H1 (cell line): Measurements from ENCODE around the gene BEAN1. TPM values are rescaled to one million over a fixed set of nuclear protein-coding genes. Genes with fewer than 3 reads are reported as not detected.

Experiments
- CTCF ChIA-PET: fragments of 300-600 bp; sonication (Branson Sonifier 250); formaldehyde crosslinking; loops from one replicate; lab custom pipeline; 2021; ENCODE audit not compliant: partially characterized antibody; lab: Charles Lee
- POLR2A ChIA-PET: fragments of 300-600 bp; sonication (Branson Sonifier 250); formaldehyde crosslinking; loops from one replicate; lab custom pipeline; 2021; ENCODE audit warnings: inconsistent platforms; ENCODE audit not compliant: partially characterized antibody; lab: Charles Lee
- DNase-seq, 2 experiments: peaks; one replicate each; pipeline versions ENCODE4 v3.0.0 to v3.0.0-alpha.2; 2010 to 2022; ENCODE audit warnings: low spot score in 2 of 2, low read depth in 1 of 2, mixed read lengths in 1 of 2
- FAIRE-seq: peaks from 2 replicates; lab custom pipeline; 2011; peaks lifted over from hg19 to GRCh38; lab: Jason Lieb, UNC
- H2AFZ ChIP-seq: 2 replicates; pipeline ENCODE4 v1.8.1; 2012; ENCODE audit warnings: low read length, inconsistent platforms
- H2AK5ac ChIP-seq: 2 replicates; pipeline ENCODE4 v1.6.1; 2013; ENCODE audit warnings: low read depth, low read length
- H2BK120ac ChIP-seq: replicated peaks from 2 replicates; pipeline ENCODE3; 2013; ENCODE audit warnings: low read depth, low read length, inconsistent platforms
- H2BK12ac ChIP-seq: 2 replicates; pipeline ENCODE4 v1.6.1; 2013; ENCODE audit warnings: low read depth, low read length
- H2BK15ac ChIP-seq: 2 replicates; pipeline ENCODE4 v1.6.1; 2013; ENCODE audit warnings: low read length
- H2BK20ac ChIP-seq: 2 replicates; pipeline ENCODE4 v1.6.1; 2013; ENCODE audit warnings: low read length
- H2BK5ac ChIP-seq: 2 replicates; pipeline ENCODE4 v1.6.1; 2013; ENCODE audit warnings: low read depth, low read length
- H3K14ac ChIP-seq: 2 replicates; pipeline ENCODE4 v1.6.1; 2013; ENCODE audit warnings: inconsistent platforms; ENCODE audit not compliant: insufficient read length
- H3K18ac ChIP-seq: 2 replicates; pipeline ENCODE4 v1.6.1; 2013; ENCODE audit warnings: low read length; ENCODE audit errors: extremely low read depth
- H3K23ac ChIP-seq: 2 replicates; pipeline ENCODE4 v1.6.1; 2013; ENCODE audit warnings: inconsistent platforms; ENCODE audit not compliant: insufficient read length
- H3K23me2 ChIP-seq: 2 replicates; pipeline ENCODE4 v1.6.1; 2013; ENCODE audit warnings: low read depth, low read length
- H3K27ac ChIP-seq: 2 replicates; pipeline ENCODE4 v1.6.1; 2011; ENCODE audit warnings: low read depth, low read length, inconsistent platforms
- H3K27me3 ChIP-seq, 4 experiments: replicated peaks in 1 of 4; 1 replicate in 1 of 4; 2 replicates in 3 of 4; pipeline versions ENCODE4 v1.6.1 to v1.8.1; 2011 to 2013; ENCODE audit warnings: low read length in 3 of 4, mild to moderate bottlenecking in 3 of 4, inconsistent platforms in 2 of 4, mixed read lengths in 2 of 4, moderate library complexity in 1 of 4; ENCODE audit not compliant: control insufficient read depth in 3 of 4, insufficient read depth in 3 of 4; ENCODE audit errors: extremely low read depth in 1 of 4
- H3K36me3 ChIP-seq, 4 experiments: 2 replicates each; pipeline versions ENCODE4 v1.6.1 to v1.8.1; 2011 to 2013; ENCODE audit warnings: mild to moderate bottlenecking in 4 of 4, low read length in 3 of 4, moderate library complexity in 2 of 4, control low read depth in 1 of 4, inconsistent platforms in 1 of 4; ENCODE audit not compliant: insufficient read depth in 4 of 4, control insufficient read depth in 2 of 4
- H3K4ac ChIP-seq: replicated peaks from 2 replicates; pipeline ENCODE3; 2013; ENCODE audit warnings: low read length, low read depth, mixed read lengths, inconsistent platforms; ENCODE audit not compliant: insufficient read length
- H3K4me1 ChIP-seq, 4 experiments: replicated peaks in 1 of 4; 1 replicate in 1 of 4; 2 replicates in 3 of 4; pipeline versions ENCODE4 v1.6.1 to v1.8.1; 2011 to 2013; ENCODE audit warnings: low read length in 3 of 4, inconsistent platforms in 2 of 4, mixed read lengths in 1 of 4; ENCODE audit not compliant: insufficient read depth in 4 of 4, control insufficient read depth in 3 of 4
- H3K4me2 ChIP-seq, 2 experiments: 2 replicates each; pipeline versions ENCODE4 v1.6.1 to v1.8.1; 2011 to 2013; ENCODE audit warnings: low read depth in 2 of 2, low read length in 2 of 2, control low read depth in 1 of 2, inconsistent platforms in 1 of 2, mild to moderate bottlenecking in 1 of 2; ENCODE audit not compliant: insufficient read depth in 1 of 2
- H3K4me3 ChIP-seq, 4 experiments: fragments of 200-600, 300-600 bp in 1 of 4; sonication (generic), shearing (Covaris generic), sonication (Bioruptor Twin) in 1 of 4; 2 replicates each; pipeline versions ENCODE4 v1.5.1 to v1.8.1; 2011 to 2016; ENCODE audit warnings: low read length in 4 of 4, low read depth in 3 of 4, control low read depth in 2 of 4, inconsistent platforms in 2 of 4, mild to moderate bottlenecking in 2 of 4, mixed read lengths in 1 of 4, moderate library complexity in 1 of 4; ENCODE audit not compliant: insufficient read depth in 2 of 4; ENCODE audit errors: extremely low read depth in 1 of 4
- H3K56ac ChIP-seq: replicated peaks from 2 replicates; pipeline ENCODE3; 2013; ENCODE audit warnings: low read depth, mild to moderate bottlenecking, mixed read lengths, low read length, inconsistent platforms; ENCODE audit not compliant: insufficient read length
- H3K79me1 ChIP-seq: 2 replicates; pipeline ENCODE4 v1.6.1; 2013; ENCODE audit warnings: low read depth, low read length, control low read depth
- H3K79me2 ChIP-seq, 2 experiments: 2 replicates each; pipeline versions ENCODE4 v1.6.1 to v1.8.1; 2012 to 2013; ENCODE audit warnings: low read length in 2 of 2, mild to moderate bottlenecking in 2 of 2, inconsistent platforms in 1 of 2; ENCODE audit not compliant: insufficient read depth in 2 of 2, control insufficient read depth in 1 of 2
- H3K9ac ChIP-seq, 4 experiments: replicated peaks in 1 of 4; 1 replicate in 1 of 4; 2 replicates in 3 of 4; pipeline versions ENCODE4 v1.6.1 to v1.8.1; 2011 to 2013; ENCODE audit warnings: low read depth in 3 of 4, low read length in 3 of 4, control low read depth in 2 of 4, mild to moderate bottlenecking in 2 of 4, moderate library complexity in 2 of 4, inconsistent platforms in 1 of 4; ENCODE audit errors: extremely low read depth in 1 of 4
- H3K9me3 ChIP-seq, 2 experiments: 2 replicates each; pipeline versions ENCODE4 v1.6.1 to v1.8.1; 2012 to 2013; ENCODE audit warnings: mild to moderate bottlenecking in 2 of 2, moderate library complexity in 2 of 2, control low read depth in 1 of 2, inconsistent platforms in 1 of 2, low read depth in 1 of 2, low read length in 1 of 2, mixed read lengths in 1 of 2; ENCODE audit not compliant: insufficient read depth in 2 of 2
- H4K20me1 ChIP-seq, 2 experiments: replicated peaks in 1 of 2; 2 replicates each; pipeline versions ENCODE3 to v1.8.1; 2011 to 2013; ENCODE audit warnings: inconsistent platforms in 2 of 2, low read length in 2 of 2, mild to moderate bottlenecking in 1 of 2; ENCODE audit not compliant: insufficient read depth in 2 of 2, control insufficient read depth in 1 of 2
- H4K5ac ChIP-seq: 2 replicates; pipeline ENCODE4 v1.6.1; 2013; ENCODE audit warnings: low read length, low read depth, mixed read lengths, inconsistent platforms; ENCODE audit not compliant: insufficient read length
- H4K8ac ChIP-seq: 2 replicates; pipeline ENCODE4 v1.8.0; 2013; ENCODE audit warnings: mild to moderate bottlenecking, moderate library complexity, low read length, inconsistent platforms; ENCODE audit not compliant: insufficient read depth; ENCODE audit errors: extremely low read depth
- H4K91ac ChIP-seq: replicated peaks from 2 replicates; pipeline ENCODE3; 2013; ENCODE audit warnings: low read length, mixed read lengths, inconsistent platforms; ENCODE audit not compliant: insufficient read length
- BRCA1 ChIP-seq: IDR thresholded peaks from 2 replicates; pipeline ENCODE4 v1.6.1; 2012; ENCODE audit warnings: low read depth, low read length, improper control_type of control experiment
- NRF1 ChIP-seq: IDR thresholded peaks from 2 replicates; pipeline ENCODE4 v1.6.1; 2011; ENCODE audit warnings: mild to moderate bottlenecking, low read depth, low read length, improper control_type of control experiment
- RBBP5 ChIP-seq: IDR thresholded peaks from 2 replicates; pipeline ENCODE4 v1.7.1; 2012; ENCODE audit warnings: low read depth, mild to moderate bottlenecking, inconsistent platforms, low read length, moderate library complexity, borderline replicate concordance
- TAF7 ChIP-seq: optimal IDR thresholded peaks from 2 replicates; pipeline ENCODE3; 2011; ENCODE audit warnings: low read depth, mild to moderate bottlenecking, inconsistent platforms, low read length, moderate library complexity, borderline replicate concordance
- YY1 ChIP-seq: IDR thresholded peaks from 2 replicates; pipeline ENCODE4 v1.6.1; 2011; ENCODE audit warnings: low read depth, mild to moderate bottlenecking, low read length
- WGBS, 2 experiments: shearing (Covaris generic) in 1 of 2; methylation state at CpG; one replicate each; pipeline versions ENCODE4 v1.1.6 to v1.1.7; 2013 to 2015; ENCODE audit warnings: low lambda C conversion rate in 2 of 2, mixed read lengths in 2 of 2, inconsistent platforms in 1 of 2, low coverage in 1 of 2, missing lambda C conversion rate in 1 of 2; ENCODE audit not compliant: insufficient replicate concordance in 2 of 2, insufficient coverage in 1 of 2, insufficient read length in 1 of 2; ENCODE audit errors: extremely low coverage in 1 of 2, missing lambda C conversion rate in 1 of 2; 5-methylcytosine and 5-hydroxymethylcytosine counted together
- polyA plus RNA-seq, 7 experiments: library from polyadenylated mRNA; depleted of rRNA in 3 of 7; stranded (reverse) in 5 of 7; unstranded in 2 of 7; fragments of >200 nt in 5 of 7; fragments of 200-250 nt in 2 of 7; gene quantifications; 1 replicate in 5 of 7; 2 replicates in 1 of 7; 4 replicates in 1 of 7; pipeline versions ENCODE4 v1.2.1 to v1.2.3, GENCODE V29; 2011 to 2013; ENCODE audit warnings: missing spikeins in 2 of 7, mixed read lengths in 2 of 7
- total RNA-seq: library from RNA; stranded (reverse); fragmentation: NEBNext Ultra II Directional; extraction: Animal tissue kit (Norgen Biotek cat#: 25700); gene quantifications from 2 replicates; pipeline ENCODE4 v1.2.1, GENCODE V29; 2021
- TF ChIP-seq, protein P1 (sequence below): IDR thresholded peaks from 2 replicates; pipeline ENCODE4 v1.6.1; 2012; ENCODE audit warnings: low read length, inconsistent platforms

Gene BEAN1
- total and polyA plus RNA-seq, 2 of the 8 experiments (the other 6 are each of a cell fraction or from before 2014, with no cell fraction given): 0.08 TPM; not detected in 1

GRCh38 chr16:66494916-66495315 is 67.8 kb downstream of the BEAN1 start:
- ChIA-PET CTCF (no interaction called here), POLR2A (no interaction called here)
- Histone ChIP-seq H3K18ac (no peak overlapping the region), H3K4ac (no peak overlapping the region), H2AFZ (no peak overlapping the region), H3K56ac (no peak overlapping the region), H3K79me2 (no peaks in the 10 kb centered on the region), H2BK120ac (no peak overlapping the region), H4K8ac (no peak overlapping the region), H3K23me2 (peaks cover 3% of the 10 kb centered on the region; the same call in 1 of the 2 replicates), H3K9me3 (peaks cover 0 to 9% of the 10 kb centered on the region in 2 experiments; a peak in 1 of 4 replicates), H2AK5ac (no peak overlapping the region), H3K4me3 (no peak overlapping the region), H4K91ac (no peak overlapping the region), H3K27ac (no peak overlapping the region), H3K36me3 (no peaks in the 10 kb centered on the region), H2BK5ac (no peak overlapping the region), H4K5ac (no peak overlapping the region), H3K4me2 (no peak overlapping the region), H3K9ac (no peak overlapping the region), H3K4me1 (no peaks in the 10 kb centered on the region), H2BK15ac (no peak overlapping the region), H3K79me1 (no peaks in the 10 kb centered on the region), H2BK12ac (no peak overlapping the region), H4K20me1 (no peaks in the 10 kb centered on the region), H3K14ac (no peak overlapping the region), H3K23ac (no peak overlapping the region), H2BK20ac (no peak overlapping the region), H3K27me3 (no peaks in the 10 kb centered on the region; a peak in 1 of 7 replicates)
- no peak for DNase-seq
- 91% methylated on average over 1 of the region's 2 CpGs; no CpG with 5 or more reads in 1 of the 2 experiments for WGBS, 2 experiments
- FAIRE-seq: no peak
- TF ChIP-seq, protein P1, sequence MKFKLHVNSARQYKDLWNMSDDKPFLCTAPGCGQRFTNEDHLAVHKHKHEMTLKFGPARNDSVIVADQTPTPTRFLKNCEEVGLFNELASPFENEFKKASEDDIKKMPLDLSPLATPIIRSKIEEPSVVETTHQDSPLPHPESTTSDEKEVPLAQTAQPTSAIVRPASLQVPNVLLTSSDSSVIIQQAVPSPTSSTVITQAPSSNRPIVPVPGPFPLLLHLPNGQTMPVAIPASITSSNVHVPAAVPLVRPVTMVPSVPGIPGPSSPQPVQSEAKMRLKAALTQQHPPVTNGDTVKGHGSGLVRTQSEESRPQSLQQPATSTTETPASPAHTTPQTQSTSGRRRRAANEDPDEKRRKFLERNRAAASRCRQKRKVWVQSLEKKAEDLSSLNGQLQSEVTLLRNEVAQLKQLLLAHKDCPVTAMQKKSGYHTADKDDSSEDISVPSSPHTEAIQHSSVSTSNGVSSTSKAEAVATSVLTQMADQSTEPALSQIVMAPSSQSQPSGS: no peak
- TF ChIP-seq NRF1: no peak
- no peak for TF ChIP-seq RBBP5
- TF ChIP-seq YY1: no peak
- no peak for TF ChIP-seq BRCA1
- TF ChIP-seq TAF7: no peak
